HL-60/S4 treated with phorbol 12-myristate 13-acetate at 8.2 ng/mL for 4 days and 3 days (cell line): ENCODE results near the gene RIC8B.
"Not testable (repeated sequence)": the region's sequence is repeated elsewhere in the genome, so short reads cannot be mapped to it uniquely, and the experiment has no call there.

ENCODE experiments used
- in situ Hi-C: fragments of 300-500 bp; cut with MboI; formaldehyde crosslinking; loops from 2 replicates; pipeline ENCODE4 v1.15.0; 2022; ENCODE audit warnings: low sequenced_read_pairs

The RIC8B gene

GRCh38 chr12:106897981-106898901 lies 123.8 kb downstream of the RIC8B start:
- in situ Hi-C loops, result no loop called here

GRCh38 chr12:106900554-106900953 lies 126.1 kb downstream of the RIC8B start:
- in situ Hi-C loops, result no loop called here

- in situ Hi-C loops, result no loop called here
These were observed 126.8 kb downstream of the RIC8B start for GRCh38 chr12:106901276-106901675.

- in situ Hi-C loops, result no loop called here
These were observed 127.6 kb downstream of the RIC8B start for GRCh38 chr12:106902053-106902452.

- in situ Hi-C loops, result no loop called here
These were observed 128.9 kb downstream of the RIC8B start for GRCh38 chr12:106903241-106903945.

GRCh38 chr12:106906715-106907114 lies 132.2 kb downstream of the RIC8B start:
- in situ Hi-C loops, result no loop called here

- in situ Hi-C loops, result no loop called here
These were observed 132.9 kb downstream of the RIC8B start for GRCh38 chr12:106907411-106907810.

- in situ Hi-C loops, result no loop called here
These were observed 133.4 kb downstream of the RIC8B start for GRCh38 chr12:106907846-106908245.

GRCh38 chr12:106908561-106908960 lies 134.1 kb downstream of the RIC8B start:
- in situ Hi-C loops, result no loop called here

GRCh38 chr12:106910202-106910601 lies 135.7 kb downstream of the RIC8B start:
- in situ Hi-C loops, result loop anchor here (10.0 kb wide), 1 partner anchor 535 kb away; no protein-coding TSS in a partner anchor

GRCh38 chr12:106911581-106911980 lies 137.1 kb downstream of the RIC8B start:
- in situ Hi-C loops, result loop anchor here (10.0 kb wide), 1 partner anchor 537 kb away; no protein-coding TSS in a partner anchor

- in situ Hi-C loops, result loop anchor here (10.0 kb wide), 1 partner anchor 539 kb away; no protein-coding TSS in a partner anchor
These were observed 139.0 kb downstream of the RIC8B start for GRCh38 chr12:106913456-106913855.

- in situ Hi-C loops, result loop anchor here (10.0 kb wide), 1 partner anchor 540 kb away; no protein-coding TSS in a partner anchor
These were observed 140.5 kb downstream of the RIC8B start for GRCh38 chr12:106914796-106915634.

- in situ Hi-C loops, result loop anchor here (10.0 kb wide), 1 partner anchor 541 kb away; no protein-coding TSS in a partner anchor
These were observed 141.1 kb downstream of the RIC8B start for GRCh38 chr12:106915635-106916026.

- in situ Hi-C loops, result loop anchor here (10.0 kb wide), 1 partner anchor 543 kb away; no protein-coding TSS in a partner anchor
These were observed 143.0 kb downstream of the RIC8B start for GRCh38 chr12:106917503-106917902.

- in situ Hi-C loops, result loop anchor here (10.0 kb wide), 1 partner anchor 544 kb away; no protein-coding TSS in a partner anchor
These were observed 144.3 kb downstream of the RIC8B start for GRCh38 chr12:106918746-106919145.

GRCh38 chr12:106919910-106920544 lies 145.5 kb downstream of the RIC8B start:
- in situ Hi-C loops, result loop anchor here (10.0 kb wide), 1 partner anchor 545 kb away; no protein-coding TSS in a partner anchor

GRCh38 chr12:106921976-106922375 lies 147.5 kb downstream of the RIC8B start:
- in situ Hi-C loops, result not testable (repeated sequence)

GRCh38 chr12:106923594-106923993 lies 149.1 kb downstream of the RIC8B start:
- in situ Hi-C loops, result not testable (repeated sequence)

GRCh38 chr12:106924268-106924861 lies 149.9 kb downstream of the RIC8B start:
- in situ Hi-C loops, result no loop called here
